ENCODE results near the gene MAGEA4.

The MAGEA4 gene

DNA sequence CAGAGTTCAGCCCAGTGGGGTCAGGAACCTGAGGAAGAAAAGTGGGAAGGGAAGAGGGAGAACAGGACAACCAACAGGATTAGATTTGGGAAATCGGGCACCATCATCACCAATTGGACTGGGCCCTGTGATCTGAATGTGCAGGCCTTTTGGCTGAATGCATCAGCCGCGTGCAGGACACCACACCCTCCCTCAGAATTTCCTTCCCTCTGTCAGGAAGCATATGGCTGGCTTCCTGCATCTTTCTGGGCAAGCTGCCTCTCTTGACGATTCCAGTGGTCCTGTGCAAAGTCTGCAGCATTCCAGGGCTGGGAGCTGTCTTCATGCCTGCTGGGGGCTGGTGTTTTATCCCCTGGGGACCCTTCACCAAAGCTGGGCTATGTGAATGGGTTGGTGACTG, 16.4 kb downstream of the MAGEA4 start:
- DNase-seq, result no peak

- DNase-seq, result no peak
Measured at GRCh38 chrX:151935358-151935757, 22.7 kb downstream of the MAGEA4 start.

GRCh38 chrX:151938172-151938571, 25.5 kb downstream of the MAGEA4 start:
- DNase-seq, result no peak

- DNase-seq, result no peak
Measured at GRCh38 chrX:151954730-151955129, 42.0 kb downstream of the MAGEA4 start.

- no peak for DNase-seq
Measured at GRCh38 chrX:151958101-151958500, 45.4 kb downstream of the MAGEA4 start.

- DNase-seq, result no peak
Measured at GRCh38 chrX:151962034-151962433, 49.3 kb downstream of the MAGEA4 start.

GRCh38 chrX:151966236-151966635, 53.5 kb downstream of the MAGEA4 start:
- DNase-seq, result no peak

- DNase-seq, result no peak
Measured at GRCh38 chrX:151970027-151970426, 57.3 kb downstream of the MAGEA4 start.

GRCh38 chrX:151970661-151971060, 58.0 kb downstream of the MAGEA4 start:
- DNase-seq, result no peak

DNA sequence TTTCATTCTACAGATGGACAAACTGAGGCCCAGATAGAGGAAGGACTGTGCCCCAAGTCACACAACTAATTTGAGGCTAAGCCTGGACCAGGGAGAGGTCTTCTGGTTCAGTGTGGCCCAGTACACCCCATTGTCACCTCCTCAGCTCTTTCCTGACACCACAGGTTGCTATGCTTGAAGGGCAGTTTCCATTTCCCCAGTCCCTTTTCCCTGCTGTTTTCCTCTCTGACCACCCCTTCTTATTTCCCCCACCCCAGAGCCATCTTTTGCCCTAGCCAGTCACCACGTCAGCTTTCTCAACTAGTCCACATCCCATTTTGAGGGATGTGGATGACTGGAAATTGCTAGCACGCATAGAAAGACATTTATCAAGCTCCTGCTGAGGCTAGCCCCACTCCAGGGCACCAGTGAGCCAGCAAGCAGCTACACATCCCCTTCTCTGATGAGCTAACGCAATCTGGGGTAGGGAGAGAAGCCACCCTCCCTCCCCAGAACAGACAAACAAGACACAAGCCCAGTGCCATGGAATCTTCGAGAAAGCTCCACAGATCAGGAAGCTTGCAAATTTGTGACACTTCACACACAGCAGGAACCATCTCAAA, 60.5 kb downstream of the MAGEA4 start:
- no peak for DNase-seq

- DNase-seq, result no peak
Measured at GRCh38 chrX:151973851-151974335, 61.2 kb downstream of the MAGEA4 start.

Data from activated gamma-delta T cell treated with Interleukin-2 at 50 U/mL for 16 hours (primary cell).